Loucy (cell line): ENCODE measurements around the gene KLHL6.
A peak's percentile ranks its signal among the peaks of the same experiment; 100 is the strongest.

ENCODE experiments used
- H2AFZ ChIP-seq: fragments of 200-600 bp; sonication (generic); 2 replicates; pipeline ENCODE4 v1.6.0; 2016; ENCODE audit warnings: antibody characterized with exemption, mild to moderate bottlenecking, low read length, moderate library complexity
- H3F3A ChIP-seq: fragments of 200-600 bp; 2 replicates; pipeline ENCODE4 v1.6.0; 2016; ENCODE audit warnings: antibody characterized with exemption, low read depth, mild to moderate bottlenecking
- H3K27me3 ChIP-seq: fragments of 200-600 bp; sonication (generic); 2 replicates; pipeline ENCODE4 v1.6.1; 2014; ENCODE audit warnings: low read length, mild to moderate bottlenecking; ENCODE audit not compliant: insufficient read depth, poor library complexity, severe bottlenecking
- H3K36me3 ChIP-seq: fragments of 200-600 bp; sonication (generic); 2 replicates; pipeline ENCODE4 v1.6.1; 2016; ENCODE audit warnings: low read length; ENCODE audit not compliant: insufficient read depth
- H3K4me1 ChIP-seq: fragments of 200-600 bp; sonication (generic); 2 replicates; pipeline ENCODE4 v1.5.1; 2014; ENCODE audit warnings: low read length, mild to moderate bottlenecking; ENCODE audit not compliant: insufficient read depth, poor library complexity, severe bottlenecking
- H3K4me2 ChIP-seq: fragments of 200-600 bp; sonication (generic); 2 replicates; pipeline ENCODE4 v1.6.0; 2014; ENCODE audit warnings: antibody characterized with exemption, low read length, low read depth, mild to moderate bottlenecking; ENCODE audit not compliant: poor library complexity, severe bottlenecking
- H3K4me3 ChIP-seq: fragments of 200-600 bp; sonication (generic); 2 replicates; pipeline ENCODE4 v1.5.1; 2014; ENCODE audit warnings: low read length, mild to moderate bottlenecking, mixed read lengths; ENCODE audit not compliant: poor library complexity, severe bottlenecking
- H3K79me2 ChIP-seq: fragments of 200-600 bp; sonication (generic); 2 replicates; pipeline ENCODE4 v1.6.1; 2014; ENCODE audit warnings: low read length; ENCODE audit not compliant: insufficient read depth
- H3K9ac ChIP-seq: fragments of 200-600 bp; sonication (generic); 2 replicates; pipeline ENCODE4 v1.6.0; 2014; ENCODE audit warnings: mild to moderate bottlenecking, low read depth, low read length, moderate library complexity; ENCODE audit not compliant: poor library complexity, severe bottlenecking
- H3K9me2 ChIP-seq: fragments of 200-600 bp; sonication (generic); replicated peaks from 2 replicates; pipeline ENCODE4 v1.6.1; 2016; ENCODE audit warnings: low read depth, low read length, mixed read lengths
- H3K9me3 ChIP-seq: fragments of 200-600 bp; sonication (generic); 2 replicates; pipeline ENCODE4 v1.6.1; 2014; ENCODE audit warnings: mild to moderate bottlenecking, antibody characterized with exemption, low read length, low read depth; ENCODE audit not compliant: insufficient read depth
- H4K20me1 ChIP-seq: fragments of 200-600 bp; sonication (generic); 2 replicates; pipeline ENCODE4 v1.6.0; 2014; ENCODE audit warnings: antibody characterized with exemption, low read length, mild to moderate bottlenecking; ENCODE audit not compliant: insufficient read depth, poor library complexity, severe bottlenecking
- CTCF ChIP-seq: fragments of 200-600 bp; sonication (generic); conservative IDR thresholded peaks from 2 replicates; pipeline ENCODE4 v1.5.1; 2014; ENCODE audit warnings: mild to moderate bottlenecking, antibody characterized with exemption, low read length
- EZH2phosphoT487 ChIP-seq: fragments of 200-600 bp; IDR thresholded peaks from 2 replicates; pipeline ENCODE4 v1.6.1; 2018; ENCODE audit warnings: antibody characterized with exemption, mild to moderate bottlenecking, moderate library complexity, borderline replicate concordance

The KLHL6 gene

GRCh38 chr3:183592821-183593220 lies 37.3 kb upstream of the KLHL6 start:
- no peak for TF ChIP-seq CTCF
- TF ChIP-seq EZH2phosphoT487: no peak
- Histone ChIP-seq H3K9ac (no peak overlapping the region), H3K4me3 (no peak overlapping the region), H3K9me2 (no peaks in the 10 kb centered on the region), H2AFZ (no peak overlapping the region), H4K20me1 (no peaks in the 10 kb centered on the region), H3K27me3 (no peaks in the 10 kb centered on the region), H3K4me2 (no peak overlapping the region), H3K9me3 (0 out of 2 replicates have a peak, but pooled peaks cover 2% of the 10 kb centered on the region), H3K79me2 (no peaks in the 10 kb centered on the region), H3K4me1 (peaks cover 10% of the 10 kb centered on the region), H3F3A (no peaks in the 10 kb centered on the region), H3K36me3 (no peaks in the 10 kb centered on the region)

GRCh38 chr3:183591881-183592521 lies 36.5 kb upstream of the KLHL6 start:
- Histone ChIP-seq H3K9me3 (no peaks in the 10 kb centered on the region), H3F3A (no peaks in the 10 kb centered on the region), H3K79me2 (no peaks in the 10 kb centered on the region), H3K9me2 (no peaks in the 10 kb centered on the region), H3K4me1 (peaks cover 18% of the 10 kb centered on the region), H3K27me3 (no peaks in the 10 kb centered on the region), H3K36me3 (no peaks in the 10 kb centered on the region), H2AFZ (peak overlapping the region; percentile 80), H4K20me1 (no peaks in the 10 kb centered on the region), H3K4me2 (no peak overlapping the region), H3K4me3 (no peak overlapping the region), H3K9ac (no peak overlapping the region)
- TF ChIP-seq EZH2phosphoT487: no peak
- TF ChIP-seq CTCF: peak; percentile 66

- no peaks in the 10 kb centered on the region for H4K20me1 ChIP-seq
- H3K9ac ChIP-seq: no peak overlapping the region
- peaks cover 29% of the 10 kb centered on the region for H3K4me1 ChIP-seq
- H3K4me2 ChIP-seq: no peak overlapping the region
- no peaks in the 10 kb centered on the region for H3K36me3 ChIP-seq
- H3K27me3 ChIP-seq: no peaks in the 10 kb centered on the region
- H3K9me2 ChIP-seq: no peaks in the 10 kb centered on the region
- H3K9me3 ChIP-seq: no peaks in the 10 kb centered on the region
- H3K4me3 ChIP-seq: no peak overlapping the region
- TF ChIP-seq EZH2phosphoT487 (no peak), CTCF (no peak)
- H3F3A ChIP-seq: no peaks in the 10 kb centered on the region
- no peaks in the 10 kb centered on the region for H3K79me2 ChIP-seq
- no peak overlapping the region for H2AFZ ChIP-seq
These were observed 34.9 kb upstream of the KLHL6 start for GRCh38 chr3:183590442-183590841.
